22Rv1 (cell line): ENCODE data around the gene STK10.

ENCODE experiments used
- CTCF ChIP-seq: fragments of 450-650 bp; IDR thresholded peaks from 2 replicates; pipeline ENCODE4 v1.5.1; 2017; ENCODE audit warnings: mild to moderate bottlenecking
- ZFX ChIP-seq: fragments of 450-650 bp; IDR thresholded peaks from 2 replicates; pipeline ENCODE4 v1.6.1; 2017; ENCODE audit warnings: antibody characterized with exemption, borderline replicate concordance

GRCh38 chr5:172123269-172123692, 64.7 kb downstream of the STK10 start:
- TF ChIP-seq CTCF (no peak), ZFX (no peak)
